ENCODE measurements around the gene EXOC6. TPM values are rescaled to one million over a fixed set of nuclear protein-coding genes. Genes with fewer than 3 reads are reported as not detected.
"Not testable (repeated sequence)": the region's sequence is repeated elsewhere in the genome, so short reads cannot be mapped to it uniquely, and the experiment has no call there.

EXOC6 gene
- total RNA-seq, 4 donors from 2014 or later: 5.9 to 16.6 (median 11.2) TPM

DNA sequence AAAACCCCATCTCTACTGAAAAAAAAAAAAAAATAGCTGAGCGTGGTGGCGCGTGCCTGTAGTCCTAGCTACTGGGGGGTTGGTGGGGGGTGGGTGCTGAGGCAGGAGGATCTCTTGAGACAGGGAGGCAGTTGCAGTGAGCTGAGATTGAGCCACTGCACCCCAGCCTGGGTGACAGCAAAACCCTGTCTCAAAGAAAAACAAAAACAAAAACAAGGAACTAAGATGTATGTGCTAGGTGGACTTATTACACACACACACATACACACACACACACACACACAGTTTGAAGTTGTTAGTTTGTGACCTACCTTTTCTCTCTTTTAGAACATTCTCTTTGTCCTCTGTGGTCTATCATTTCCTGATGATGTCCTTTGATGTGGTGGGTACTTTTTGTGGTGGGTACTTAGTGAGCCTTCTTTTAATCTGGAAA lies 53.5 kb downstream of the EXOC6 start:
- no peaks in the 10 kb centered on the region for H3K9me3 ChIP-seq
- no peak for TF ChIP-seq POLR2A (IDR thresholded peaks at IDR 0.05)
- TF ChIP-seq EP300 (IDR thresholded peaks at IDR 0.05): no peak
- TF ChIP-seq, protein P1, sequence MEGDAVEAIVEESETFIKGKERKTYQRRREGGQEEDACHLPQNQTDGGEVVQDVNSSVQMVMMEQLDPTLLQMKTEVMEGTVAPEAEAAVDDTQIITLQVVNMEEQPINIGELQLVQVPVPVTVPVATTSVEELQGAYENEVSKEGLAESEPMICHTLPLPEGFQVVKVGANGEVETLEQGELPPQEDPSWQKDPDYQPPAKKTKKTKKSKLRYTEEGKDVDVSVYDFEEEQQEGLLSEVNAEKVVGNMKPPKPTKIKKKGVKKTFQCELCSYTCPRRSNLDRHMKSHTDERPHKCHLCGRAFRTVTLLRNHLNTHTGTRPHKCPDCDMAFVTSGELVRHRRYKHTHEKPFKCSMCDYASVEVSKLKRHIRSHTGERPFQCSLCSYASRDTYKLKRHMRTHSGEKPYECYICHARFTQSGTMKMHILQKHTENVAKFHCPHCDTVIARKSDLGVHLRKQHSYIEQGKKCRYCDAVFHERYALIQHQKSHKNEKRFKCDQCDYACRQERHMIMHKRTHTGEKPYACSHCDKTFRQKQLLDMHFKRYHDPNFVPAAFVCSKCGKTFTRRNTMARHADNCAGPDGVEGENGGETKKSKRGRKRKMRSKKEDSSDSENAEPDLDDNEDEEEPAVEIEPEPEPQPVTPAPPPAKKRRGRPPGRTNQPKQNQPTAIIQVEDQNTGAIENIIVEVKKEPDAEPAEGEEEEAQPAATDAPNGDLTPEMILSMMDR (IDR thresholded peaks at IDR 0.05): no peak
- H3K27me3 ChIP-seq: no peaks in the 10 kb centered on the region
- H3K36me3 ChIP-seq: peaks cover 0 to 11% (median 0%) of the 10 kb centered on the region in 3 donors
- 95 to 98% methylated on average over 3 of the region's 3 CpGs for WGBS, 2 donors
- H3K27ac ChIP-seq: no peak overlapping the region
- H3K4me3 ChIP-seq: no peak overlapping the region
- no peak for DNase-seq (ENCODE audit: low spot score in 2 of 2)
- no peaks in the 10 kb centered on the region for H3K4me1 ChIP-seq

DNA sequence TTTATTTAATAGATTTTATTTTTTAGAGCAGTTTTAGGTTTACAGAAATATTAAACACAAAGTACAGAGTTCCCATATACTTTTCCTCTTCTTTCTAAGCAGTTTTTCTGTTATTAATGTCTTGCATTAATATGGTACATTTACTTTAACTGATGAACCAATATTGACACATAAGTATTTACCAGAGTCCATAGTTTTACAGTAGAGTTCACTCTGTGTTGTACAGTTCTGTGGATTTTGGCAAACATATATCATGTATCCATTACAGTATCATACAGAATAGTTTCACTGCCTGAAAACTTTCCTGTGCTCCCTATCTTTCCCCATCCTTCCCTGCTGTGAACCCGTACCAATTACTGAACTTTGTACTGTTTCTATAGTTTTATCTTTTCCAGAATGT lies 55.3 kb downstream of the EXOC6 start:
- no peak for TF ChIP-seq EP300 (IDR thresholded peaks at IDR 0.05)
- TF ChIP-seq, protein P1 (IDR thresholded peaks at IDR 0.05): no peak
- TF ChIP-seq POLR2A (IDR thresholded peaks at IDR 0.05): no peak
- 97 to 98% methylated on average over 1 of the region's 1 CpG for WGBS, 2 donors
- H3K9me3 ChIP-seq: no peaks in the 10 kb centered on the region

DNA sequence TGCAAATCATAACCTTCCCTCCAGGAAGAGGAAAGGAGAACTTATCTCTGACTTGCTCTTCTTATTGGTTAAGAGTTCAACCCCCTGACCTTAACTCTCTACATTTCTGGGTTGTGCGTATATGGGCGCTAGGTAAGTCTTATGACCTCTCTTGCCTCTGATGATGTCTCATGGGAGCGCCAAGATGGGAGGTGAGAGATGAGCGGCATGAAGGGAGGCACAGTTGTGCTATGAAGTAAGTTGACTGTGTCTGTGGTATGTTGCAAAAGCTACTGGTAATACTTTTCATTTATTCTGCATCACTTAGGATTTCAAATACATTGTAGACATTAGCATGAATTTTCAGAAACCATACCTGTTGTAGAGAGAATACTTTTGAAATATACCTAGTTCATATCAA lies 59.0 kb downstream of the EXOC6 start:
- Histone ChIP-seq H3K4me1 (no peaks in the 10 kb centered on the region), H3K9me3 (no peaks in the 10 kb centered on the region), H3K27ac (no peak overlapping the region), H3K36me3 (peaks cover 0 to 10% (median 0%) of the 10 kb centered on the region in 3 donors), H3K4me3 (no peak overlapping the region), H3K27me3 (no peaks in the 10 kb centered on the region)
- WGBS, 2 donors: 95% methylated on average over 4 of the region's 4 CpGs
- TF ChIP-seq, protein P1 (IDR thresholded peaks at IDR 0.05): no peak
- no peak for TF ChIP-seq POLR2A (IDR thresholded peaks at IDR 0.05)
- TF ChIP-seq EP300 (IDR thresholded peaks at IDR 0.05): no peak
- DNase-seq (ENCODE audit: low spot score in 2 of 2): no peak

More for the DNA sequence above, 55.3 kb downstream of the EXOC6 start:
- Histone ChIP-seq H3K27me3 (no peaks in the 10 kb centered on the region), H3K4me3 (no peak overlapping the region), H3K4me1 (no peaks in the 10 kb centered on the region), H3K36me3 (peaks cover 0 to 5% (median 0%) of the 10 kb centered on the region in 3 donors), H3K27ac (no peak overlapping the region)
- no peak for DNase-seq (ENCODE audit: low spot score in 2 of 2)

DNA sequence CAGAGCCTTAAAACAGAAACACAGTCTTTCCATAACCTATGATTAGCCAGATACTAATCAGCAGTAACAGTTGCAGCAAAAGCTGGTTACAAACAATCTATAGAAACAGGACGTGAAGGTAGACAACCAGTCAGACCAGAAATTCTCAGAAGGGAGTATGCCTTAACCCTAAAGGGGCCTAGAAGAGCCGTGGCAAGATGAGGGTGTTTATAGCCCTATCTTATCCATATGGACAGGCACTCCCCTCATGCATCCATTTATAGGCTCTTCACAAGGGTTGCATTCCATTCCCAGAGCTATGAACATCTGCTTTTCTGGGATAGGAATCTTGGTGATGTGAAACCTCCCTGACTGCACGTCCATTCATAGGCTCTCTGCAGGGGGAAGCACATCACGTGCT lies 64.3 kb downstream of the EXOC6 start:
- not testable (repeated sequence) for DNase-seq (ENCODE audit: low spot score in 2 of 2); H3K27ac ChIP-seq; H3K4me3 ChIP-seq; H3K27me3 ChIP-seq; H3K9me3 ChIP-seq; H3K4me1 ChIP-seq
- peaks cover 0 to 15% (median 0%) of the 10 kb centered on the region in 3 donors for H3K36me3 ChIP-seq
- WGBS, 2 donors: 71 to 76% methylated on average over 4 of the region's 4 CpGs

DNA sequence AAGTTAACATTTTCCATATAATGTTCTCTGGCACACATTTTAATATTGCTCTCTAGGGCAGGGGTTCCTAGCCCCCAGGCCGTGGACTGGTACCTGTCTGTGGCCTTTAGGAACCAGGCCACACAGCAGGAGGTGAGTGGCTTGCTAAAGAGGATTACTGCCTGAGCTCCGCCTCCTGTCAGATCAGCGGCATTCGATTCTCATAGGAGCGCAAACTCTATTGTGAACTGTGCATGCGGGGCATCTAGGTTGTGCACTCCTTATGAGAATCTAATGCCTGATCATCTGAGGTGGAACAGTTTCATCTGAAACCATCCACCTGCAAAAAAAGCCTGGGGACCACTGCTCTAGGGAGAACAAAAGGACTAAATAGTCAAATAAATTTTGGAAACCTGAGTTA lies 65.7 kb downstream of the EXOC6 start:
- H3K9me3 ChIP-seq: no peaks in the 10 kb centered on the region
- H3K4me1 ChIP-seq: no peaks in the 10 kb centered on the region
- 71 to 72% methylated on average over 6 of the region's 6 CpGs for WGBS, 2 donors
- H3K27me3 ChIP-seq: no peaks in the 10 kb centered on the region
- H3K4me3 ChIP-seq: no peak overlapping the region
- H3K27ac ChIP-seq: no peak overlapping the region
- TF ChIP-seq POLR2A (IDR thresholded peaks at IDR 0.05): no peak
- TF ChIP-seq, protein P1 (IDR thresholded peaks at IDR 0.05): no peak
- no peak for TF ChIP-seq EP300 (IDR thresholded peaks at IDR 0.05)
- peaks cover 0 to 20% (median 0%) of the 10 kb centered on the region in 3 donors for H3K36me3 ChIP-seq
- no peak for DNase-seq (ENCODE audit: low spot score in 2 of 2)
